Astrocyte (in vitro differentiated cells and primary cell): ENCODE measurements around the gene LILRA1. TPM values are rescaled to one million over a fixed set of nuclear protein-coding genes. Genes with fewer than 3 reads are reported as not detected.
"Not testable (repeated sequence)": the region's sequence is repeated elsewhere in the genome, so short reads cannot be mapped to it uniquely, and the experiment has no call there.

Experiments
- DNase-seq: peaks from one replicate; pipeline ENCODE4 v3.0.0-alpha.2; 2010; ENCODE audit warnings: low read depth
- FAIRE-seq: peaks from 2 replicates; lab custom pipeline; 2011; peaks lifted over from hg19 to GRCh38; lab: Jason Lieb, UNC
- H2AFZ ChIP-seq: 2 replicates; pipeline ENCODE4 v1.6.0; 2012; ENCODE audit warnings: low read depth, low read length, inconsistent platforms
- H3K27ac ChIP-seq: 2 replicates; pipeline ENCODE4 v1.5.1; 2011; ENCODE audit warnings: low read depth, low read length, inconsistent platforms
- H3K27me3 ChIP-seq: 2 replicates; pipeline ENCODE4 v1.6.0; 2011; ENCODE audit warnings: low read length, inconsistent platforms; ENCODE audit not compliant: insufficient read depth
- H3K36me3 ChIP-seq: 2 replicates; pipeline ENCODE4 v1.5.1; 2011; ENCODE audit warnings: low read length, inconsistent platforms; ENCODE audit not compliant: insufficient read depth
- H3K4me1 ChIP-seq: 2 replicates; pipeline ENCODE4 v1.5.1; 2011; ENCODE audit warnings: low read length, inconsistent platforms; ENCODE audit not compliant: insufficient read depth
- H3K4me2 ChIP-seq: 2 replicates; pipeline ENCODE4 v1.6.0; 2012; ENCODE audit warnings: low read length, inconsistent platforms
- H3K4me3 ChIP-seq: 2 replicates; pipeline ENCODE4 v1.5.1; 2011; ENCODE audit warnings: low read depth, mild to moderate bottlenecking, low read length, inconsistent platforms; ENCODE audit not compliant: insufficient read depth
- H3K79me2 ChIP-seq: 2 replicates; pipeline ENCODE4 v1.6.0; 2012; ENCODE audit warnings: mild to moderate bottlenecking, low read length, inconsistent platforms; ENCODE audit not compliant: insufficient read depth
- H3K9ac ChIP-seq: 2 replicates; pipeline ENCODE4 v1.6.0; 2012; ENCODE audit warnings: mild to moderate bottlenecking, low read length, inconsistent platforms
- H3K9me3 ChIP-seq: 2 replicates; pipeline ENCODE4 v1.5.1; 2012; ENCODE audit warnings: low read depth, mild to moderate bottlenecking, low read length, inconsistent platforms; ENCODE audit not compliant: insufficient read depth
- H4K20me1 ChIP-seq: 2 replicates; pipeline ENCODE4 v1.6.0; 2012; ENCODE audit warnings: low read length, inconsistent platforms; ENCODE audit not compliant: insufficient read depth
- H3K27ac Mint-ChIP-seq: one replicate; pipeline ENCODE4 v1.8.0; 2021; ENCODE audit warnings: mild to moderate bottlenecking, mixed read lengths; ENCODE audit not compliant: unreplicated experiment
- H3K27me3 Mint-ChIP-seq: one replicate; pipeline ENCODE4 v1.8.0; 2021; ENCODE audit warnings: low read depth, mixed read lengths; ENCODE audit not compliant: unreplicated experiment
- H3K36me3 Mint-ChIP-seq: one replicate; pipeline ENCODE4 v1.8.0; 2021; ENCODE audit warnings: low read depth, mixed read lengths; ENCODE audit not compliant: unreplicated experiment
- H3K4me1 Mint-ChIP-seq: one replicate; pipeline ENCODE4 v1.8.0; 2021; ENCODE audit warnings: low read depth, mixed read lengths; ENCODE audit not compliant: unreplicated experiment
- H3K4me3 Mint-ChIP-seq: one replicate; pipeline ENCODE4 v1.8.0; 2021; ENCODE audit warnings: mild to moderate bottlenecking, moderate library complexity, mixed read lengths; ENCODE audit not compliant: unreplicated experiment
- H3K9me3 Mint-ChIP-seq: one replicate; pipeline ENCODE4 v1.8.0; 2021; ENCODE audit warnings: mild to moderate bottlenecking, mixed read lengths; ENCODE audit not compliant: unreplicated experiment
- EZH2 ChIP-seq: IDR thresholded peaks from 2 replicates; pipeline ENCODE4 v1.6.1; 2012; ENCODE audit warnings: mild to moderate bottlenecking, low read length, inconsistent platforms; ENCODE audit not compliant: insufficient read depth
- total RNA-seq: library from RNA; stranded (reverse); gene quantifications from 2 replicates; pipeline ENCODE4 v1.2.1, GENCODE V29; 2021
- TF ChIP-seq, protein P1 (sequence below): IDR thresholded peaks from 2 replicates; pipeline ENCODE4 v1.5.1; 2011; ENCODE audit warnings: low read depth, mild to moderate bottlenecking, inconsistent platforms, low read length, moderate library complexity; ENCODE audit not compliant: insufficient read depth

The LILRA1 gene
- total RNA-seq, 1 donor from 2014 or later = not detected

DNA sequence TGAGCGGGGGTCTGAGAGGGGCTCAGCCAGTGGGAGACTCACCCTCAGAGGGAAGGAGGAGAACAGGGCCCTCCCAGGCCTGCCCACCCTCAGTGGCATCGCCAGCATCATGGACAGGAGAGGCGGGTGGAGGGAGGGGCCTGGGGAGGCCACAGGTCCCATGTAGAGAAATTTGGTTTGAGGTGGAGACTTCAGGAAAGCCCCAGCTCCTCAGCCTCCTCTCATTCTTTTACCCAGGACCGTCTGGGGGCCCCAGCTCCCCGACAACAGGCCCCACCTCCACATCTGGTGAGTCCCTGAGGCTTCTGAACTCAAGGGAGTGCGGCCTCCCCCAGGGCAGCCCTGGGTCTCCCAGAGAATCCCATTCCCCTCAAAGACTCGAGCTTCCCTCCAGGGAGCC lies 40.0 kb downstream of the LILRA1 start:
- no peaks in the 10 kb centered on the region for H4K20me1 ChIP-seq
- no peaks in the 10 kb centered on the region for H3K79me2 ChIP-seq
- H3K4me3 Mint-ChIP-seq = no peak overlapping the region
- no peaks in the 10 kb centered on the region for H3K4me1 Mint-ChIP-seq
- no peaks in the 10 kb centered on the region for H3K27me3 ChIP-seq
- FAIRE-seq (no peak), DNase-seq (no peak)
- no peak overlapping the region for H3K4me2 ChIP-seq
- no peak overlapping the region for H3K9ac ChIP-seq
- no peak for TF ChIP-seq EZH2
- TF ChIP-seq, protein P1, sequence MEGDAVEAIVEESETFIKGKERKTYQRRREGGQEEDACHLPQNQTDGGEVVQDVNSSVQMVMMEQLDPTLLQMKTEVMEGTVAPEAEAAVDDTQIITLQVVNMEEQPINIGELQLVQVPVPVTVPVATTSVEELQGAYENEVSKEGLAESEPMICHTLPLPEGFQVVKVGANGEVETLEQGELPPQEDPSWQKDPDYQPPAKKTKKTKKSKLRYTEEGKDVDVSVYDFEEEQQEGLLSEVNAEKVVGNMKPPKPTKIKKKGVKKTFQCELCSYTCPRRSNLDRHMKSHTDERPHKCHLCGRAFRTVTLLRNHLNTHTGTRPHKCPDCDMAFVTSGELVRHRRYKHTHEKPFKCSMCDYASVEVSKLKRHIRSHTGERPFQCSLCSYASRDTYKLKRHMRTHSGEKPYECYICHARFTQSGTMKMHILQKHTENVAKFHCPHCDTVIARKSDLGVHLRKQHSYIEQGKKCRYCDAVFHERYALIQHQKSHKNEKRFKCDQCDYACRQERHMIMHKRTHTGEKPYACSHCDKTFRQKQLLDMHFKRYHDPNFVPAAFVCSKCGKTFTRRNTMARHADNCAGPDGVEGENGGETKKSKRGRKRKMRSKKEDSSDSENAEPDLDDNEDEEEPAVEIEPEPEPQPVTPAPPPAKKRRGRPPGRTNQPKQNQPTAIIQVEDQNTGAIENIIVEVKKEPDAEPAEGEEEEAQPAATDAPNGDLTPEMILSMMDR = no peak
- H3K36me3 ChIP-seq = no peaks in the 10 kb centered on the region
- H3K36me3 Mint-ChIP-seq = no peaks in the 10 kb centered on the region
- H3K27me3 Mint-ChIP-seq = no peaks in the 10 kb centered on the region
- peaks cover 3% of the 10 kb centered on the region for H3K9me3 ChIP-seq
- H3K27ac Mint-ChIP-seq = no peak overlapping the region
- H3K4me1 ChIP-seq = no peaks in the 10 kb centered on the region
- no peak overlapping the region for H3K4me3 ChIP-seq
- H2AFZ ChIP-seq = no peak overlapping the region
- H3K27ac ChIP-seq = no peak overlapping the region
- H3K9me3 Mint-ChIP-seq = peaks cover 17% of the 10 kb centered on the region

DNA sequence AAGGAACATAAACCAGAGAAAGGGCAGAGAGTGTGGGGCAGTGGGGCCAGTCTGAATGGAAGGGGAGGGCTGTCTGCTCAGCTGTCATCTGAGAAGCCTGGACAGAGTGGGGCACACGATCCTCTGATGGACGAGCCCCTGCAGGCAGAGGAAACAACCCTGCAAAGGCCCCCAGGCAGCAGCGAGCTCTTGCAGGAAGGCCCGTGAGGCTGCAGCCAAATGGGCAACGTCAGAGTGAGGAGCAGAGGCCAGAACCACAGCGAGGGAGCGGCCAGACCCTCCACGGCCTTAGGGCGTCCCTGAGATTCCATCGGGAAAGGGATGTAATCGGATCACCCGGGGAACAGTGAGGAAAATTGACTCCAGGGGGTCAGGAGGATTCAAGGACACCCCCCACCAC lies 42.6 kb downstream of the LILRA1 start:
- H3K9me3 ChIP-seq, H3K9me3 Mint-ChIP-seq: not testable (repeated sequence)

DNA sequence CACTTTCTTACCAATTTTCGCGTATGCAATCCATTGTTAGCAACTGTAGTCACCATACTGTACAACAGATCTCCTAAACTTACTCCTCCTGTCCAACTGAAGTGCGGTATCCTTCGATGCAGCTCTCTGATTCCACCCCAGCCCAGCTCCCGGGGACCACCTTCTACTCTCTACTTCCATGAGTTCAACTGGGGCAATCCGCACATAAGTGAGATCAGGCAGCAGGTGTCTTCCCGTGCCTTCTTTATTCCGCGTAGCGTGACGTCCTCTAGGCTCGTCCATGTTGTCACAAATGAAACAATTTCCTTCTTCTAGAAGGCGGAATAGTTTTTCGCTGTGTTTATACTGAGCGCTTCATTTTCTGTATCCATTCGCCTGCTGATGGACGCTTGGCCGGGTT lies 45.3 kb downstream of the LILRA1 start:
- no peak overlapping the region for H3K9ac ChIP-seq
- no peak for FAIRE-seq
- H3K4me3 ChIP-seq = no peak overlapping the region
- DNase-seq = no peak
- H3K36me3 ChIP-seq = no peaks in the 10 kb centered on the region
- H3K4me1 ChIP-seq = no peaks in the 10 kb centered on the region
- peaks cover 6% of the 10 kb centered on the region for H3K9me3 Mint-ChIP-seq
- H3K27ac ChIP-seq = no peak overlapping the region
- H3K4me3 Mint-ChIP-seq = no peak overlapping the region
- TF ChIP-seq, protein P1 = no peak
- no peak for TF ChIP-seq EZH2
- H3K36me3 Mint-ChIP-seq = no peaks in the 10 kb centered on the region
- no peaks in the 10 kb centered on the region for H4K20me1 ChIP-seq
- H3K9me3 ChIP-seq = no peaks in the 10 kb centered on the region
- no peak overlapping the region for H3K4me2 ChIP-seq
- no peaks in the 10 kb centered on the region for H3K27me3 Mint-ChIP-seq
- H3K27me3 ChIP-seq = no peaks in the 10 kb centered on the region
- H3K79me2 ChIP-seq = no peaks in the 10 kb centered on the region
- no peaks in the 10 kb centered on the region for H3K4me1 Mint-ChIP-seq
- H3K27ac Mint-ChIP-seq = no peak overlapping the region
- no peak overlapping the region for H2AFZ ChIP-seq

More for the DNA sequence above, 42.6 kb downstream of the LILRA1 start:
- not testable (repeated sequence) for DNase-seq, H3K4me2 ChIP-seq, H3K27ac ChIP-seq, H3K27me3 Mint-ChIP-seq, H3K4me1 Mint-ChIP-seq, H2AFZ ChIP-seq, H3K27me3 ChIP-seq, FAIRE-seq, H4K20me1 ChIP-seq, H3K27ac Mint-ChIP-seq, H3K9ac ChIP-seq, H3K4me3 ChIP-seq, H3K4me3 Mint-ChIP-seq, H3K36me3 Mint-ChIP-seq, H3K79me2 ChIP-seq, H3K4me1 ChIP-seq, H3K36me3 ChIP-seq

DNA sequence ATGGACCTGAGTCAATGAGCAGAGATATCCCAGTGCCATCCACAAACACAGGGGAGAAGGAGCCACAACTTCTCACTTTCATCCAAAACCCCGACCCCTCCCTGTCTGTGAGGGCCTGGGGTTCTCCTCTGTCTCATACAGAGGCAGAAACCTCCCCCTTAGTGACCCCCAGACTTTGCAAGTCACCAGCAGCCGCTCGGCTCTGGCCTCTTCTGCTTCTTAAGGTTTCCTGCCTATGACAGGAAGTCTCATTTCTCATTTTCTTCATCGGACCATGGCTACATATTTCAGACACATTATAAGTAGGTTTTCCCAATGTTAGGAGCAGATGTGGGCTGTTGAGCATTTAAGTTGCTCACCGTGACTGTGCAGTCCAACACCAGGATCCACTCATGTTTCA lies 49.5 kb downstream of the LILRA1 start:
- H3K79me2 ChIP-seq, H3K27me3 ChIP-seq, H3K27ac Mint-ChIP-seq, H3K27ac ChIP-seq, H3K4me3 Mint-ChIP-seq, H3K9ac ChIP-seq, H3K4me2 ChIP-seq, DNase-seq, FAIRE-seq, H3K9me3 ChIP-seq, H2AFZ ChIP-seq, H3K4me3 ChIP-seq, H3K4me1 Mint-ChIP-seq, H3K9me3 Mint-ChIP-seq, H4K20me1 ChIP-seq, H3K36me3 ChIP-seq, H3K36me3 Mint-ChIP-seq, H3K4me1 ChIP-seq, H3K27me3 Mint-ChIP-seq: not testable (repeated sequence)

DNA sequence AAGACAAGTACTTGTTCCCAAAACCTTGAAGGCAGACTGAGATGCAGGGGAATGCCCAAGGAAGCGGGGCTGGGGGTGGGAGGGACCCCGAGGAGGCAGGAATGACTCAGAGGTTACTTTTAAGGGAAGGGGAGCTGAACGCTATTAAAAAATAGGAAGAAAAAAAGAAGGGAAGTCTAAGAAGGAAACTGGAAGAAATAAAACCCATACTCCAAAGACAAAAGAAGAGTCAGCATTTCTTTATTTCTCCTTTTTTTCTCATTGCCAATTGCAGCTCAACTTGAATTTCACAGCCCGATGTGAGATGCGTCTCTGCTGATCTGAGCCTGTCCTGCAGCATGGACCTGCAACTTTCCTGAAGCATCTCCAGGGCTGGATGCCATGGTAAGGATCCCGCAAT lies 50.2 kb downstream of the LILRA1 start:
- not testable (repeated sequence) for H3K27ac Mint-ChIP-seq, H3K4me3 ChIP-seq, FAIRE-seq, H3K79me2 ChIP-seq, H3K4me3 Mint-ChIP-seq, H3K27me3 ChIP-seq, H3K36me3 Mint-ChIP-seq, H3K4me1 ChIP-seq, H3K9me3 Mint-ChIP-seq, H3K36me3 ChIP-seq, DNase-seq, H3K27ac ChIP-seq, H3K27me3 Mint-ChIP-seq, H3K4me1 Mint-ChIP-seq, H3K4me2 ChIP-seq, H4K20me1 ChIP-seq, H3K9ac ChIP-seq, H3K9me3 ChIP-seq, H2AFZ ChIP-seq
